ENCODE results near the gene PAEP. TPM values are rescaled to one million over a fixed set of nuclear protein-coding genes. Genes with fewer than 3 reads are reported as not detected.

The PAEP gene
- total RNA-seq, 1 donor from 2014 or later, result not detected

- no peak overlapping the region for H3K4me3 Mint-ChIP-seq
- no peaks in the 10 kb centered on the region for H3K9me3 Mint-ChIP-seq
- no peak for DNase-seq (ENCODE audit: low spot score)
Measured at GRCh38 chr9:135606885-135607259, 45.3 kb downstream of the PAEP start.

DNA sequence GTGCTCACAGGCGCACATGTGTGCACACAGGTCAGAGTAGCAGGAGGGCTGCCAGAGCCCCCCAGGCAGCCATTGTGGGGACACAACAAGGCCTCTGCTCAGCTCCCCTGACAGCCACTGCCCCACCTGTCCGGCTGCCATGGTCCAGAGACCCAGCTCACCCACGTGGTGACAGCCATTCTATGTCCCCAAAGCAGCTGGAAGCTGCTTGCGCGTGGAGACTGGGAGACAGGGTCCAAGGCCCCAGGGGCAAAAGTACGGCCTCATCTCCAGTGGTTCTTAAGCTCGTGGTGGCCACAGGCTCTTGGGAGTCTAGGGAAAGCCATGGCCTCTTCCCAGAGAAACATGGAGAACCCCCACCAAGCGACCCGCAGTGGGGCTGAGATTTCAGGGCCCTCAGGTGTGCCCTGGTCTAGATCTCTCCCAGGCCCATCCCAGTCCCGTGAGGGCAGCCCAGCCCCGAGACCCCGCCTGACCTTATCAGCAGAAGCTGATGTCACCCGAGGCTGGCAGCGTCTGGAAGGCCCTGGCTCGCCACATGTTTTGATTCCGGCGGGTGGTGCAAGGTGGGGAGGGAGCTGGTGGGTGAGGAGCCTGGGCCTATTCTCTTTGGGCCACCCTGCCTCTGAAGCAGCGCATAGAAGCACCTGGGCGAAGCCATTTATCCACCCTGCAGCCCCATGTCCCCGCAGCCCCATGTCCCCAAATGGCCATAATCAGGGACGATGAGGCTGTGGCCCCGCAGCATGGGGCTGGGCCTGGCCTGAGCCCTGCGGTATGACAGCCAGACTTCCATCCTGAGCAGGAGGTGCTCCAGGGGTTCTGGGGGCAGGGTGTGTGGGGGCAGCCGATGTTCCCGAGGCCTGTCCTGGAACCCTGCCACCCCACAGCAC is 46.1 kb downstream of the PAEP start:
- no peaks in the 10 kb centered on the region for H3K4me1 Mint-ChIP-seq (ENCODE audit: low read depth)
- H3K4me3 Mint-ChIP-seq, result no peak overlapping the region
- intact Hi-C loops (cut with micrococcal nuclease), result loop anchor here (10.0 kb wide), 1 partner anchor 357 kb away; the partner anchor contains the start of gene UBAC1
- H3K36me3 Mint-ChIP-seq (ENCODE audit: low read depth), result no peaks in the 10 kb centered on the region
- no peaks in the 10 kb centered on the region for H3K27me3 Mint-ChIP-seq (ENCODE audit: insufficient read depth)
- H3K9me3 Mint-ChIP-seq, result no peaks in the 10 kb centered on the region
- no peak overlapping the region for H3K27ac Mint-ChIP-seq
- no peak for DNase-seq (ENCODE audit: low spot score)

More at GRCh38 chr9:135606885-135607259, 45.3 kb downstream of the PAEP start:
- intact Hi-C loops (cut with micrococcal nuclease), result loop anchor here (10.0 kb wide), 1 partner anchor 358 kb away; the partner anchor contains the start of gene UBAC1
- H3K4me1 Mint-ChIP-seq (ENCODE audit: low read depth), result no peaks in the 10 kb centered on the region
- H3K27ac Mint-ChIP-seq, result no peak overlapping the region
- H3K27me3 Mint-ChIP-seq (ENCODE audit: insufficient read depth), result no peaks in the 10 kb centered on the region
- H3K36me3 Mint-ChIP-seq (ENCODE audit: low read depth), result no peaks in the 10 kb centered on the region

DNA sequence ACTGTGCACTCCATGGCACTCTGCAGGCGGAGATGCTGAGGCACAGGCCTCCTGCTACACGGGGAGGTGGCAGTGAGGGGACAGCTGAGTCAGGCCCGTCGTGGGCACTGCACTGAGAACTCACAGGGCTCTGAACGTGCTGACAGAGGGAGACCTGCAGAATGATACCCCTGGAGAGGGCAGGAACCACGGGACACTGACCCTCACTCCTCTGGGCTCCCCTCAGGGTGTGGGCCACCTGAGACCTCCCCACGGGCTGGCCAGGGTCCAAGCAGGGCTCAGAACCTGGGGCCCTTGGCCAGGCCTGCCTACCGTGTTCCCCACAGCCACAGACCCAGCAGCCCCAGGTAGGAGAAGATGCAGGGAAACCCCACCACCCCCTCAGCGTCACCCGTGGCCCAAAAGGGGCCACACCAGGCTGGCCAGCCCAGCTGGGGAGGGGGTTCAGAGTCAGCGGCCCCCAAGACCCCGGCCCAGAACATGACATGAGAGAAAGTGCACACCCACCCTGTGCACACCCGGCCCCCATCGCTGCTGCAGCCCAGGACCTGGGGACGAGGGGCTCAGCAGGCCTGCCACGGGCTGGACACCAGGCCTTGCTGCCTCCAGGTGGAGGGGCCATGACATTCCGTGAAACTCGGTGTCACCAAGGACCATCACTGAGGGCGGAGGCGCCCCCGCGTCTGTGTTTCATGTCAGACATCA is 46.9 kb downstream of the PAEP start:
- Mint-ChIP-seq H3K27me3 (ENCODE audit: insufficient read depth) (no peaks in the 10 kb centered on the region), H3K36me3 (ENCODE audit: low read depth) (no peaks in the 10 kb centered on the region), H3K4me3 (no peak overlapping the region), H3K4me1 (ENCODE audit: low read depth) (no peaks in the 10 kb centered on the region), H3K9me3 (no peaks in the 10 kb centered on the region), H3K27ac (no peak overlapping the region)
- no peak for DNase-seq (ENCODE audit: low spot score)
- intact Hi-C loops (cut with micrococcal nuclease), result loop anchor here (10.0 kb wide), 1 partner anchor 356 kb away; the partner anchor contains the start of gene UBAC1

DNA sequence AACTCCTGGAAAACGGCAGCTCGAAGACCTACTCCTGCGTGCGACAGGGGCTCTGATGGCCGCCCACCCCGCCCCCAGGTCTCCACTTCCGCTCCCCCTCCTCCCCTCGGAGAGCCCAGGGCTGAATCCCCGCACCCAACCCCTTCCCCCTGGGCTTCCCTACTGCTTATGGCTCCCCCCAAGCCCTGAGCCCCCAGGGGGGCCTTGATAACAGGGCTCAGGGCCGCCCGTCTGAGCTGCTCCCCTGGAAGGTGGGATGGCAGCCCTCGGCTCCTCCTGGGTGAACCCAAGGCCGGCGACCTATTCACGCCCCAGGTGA is 47.4 kb downstream of the PAEP start:
- Mint-ChIP-seq H3K4me1 (ENCODE audit: low read depth) (no peaks in the 10 kb centered on the region), H3K36me3 (ENCODE audit: low read depth) (no peaks in the 10 kb centered on the region), H3K9me3 (no peaks in the 10 kb centered on the region), H3K27me3 (ENCODE audit: insufficient read depth) (no peaks in the 10 kb centered on the region), H3K4me3 (no peak overlapping the region), H3K27ac (no peak overlapping the region)
- DNase-seq (ENCODE audit: low spot score), result no peak
- intact Hi-C loops (cut with micrococcal nuclease), result loop anchor here (10.0 kb wide), 1 partner anchor 356 kb away; the partner anchor contains the start of gene UBAC1

GRCh38 chr9:135609366-135609955 is 47.9 kb downstream of the PAEP start:
- no peak overlapping the region for H3K4me3 Mint-ChIP-seq
- intact Hi-C loops (cut with micrococcal nuclease), result loop anchor here (10.0 kb wide), 1 partner anchor 355 kb away; the partner anchor contains the start of gene UBAC1
- H3K27ac Mint-ChIP-seq, result no peak overlapping the region
- H3K36me3 Mint-ChIP-seq (ENCODE audit: low read depth), result no peaks in the 10 kb centered on the region
- no peaks in the 10 kb centered on the region for H3K9me3 Mint-ChIP-seq
- H3K4me1 Mint-ChIP-seq (ENCODE audit: low read depth), result no peaks in the 10 kb centered on the region
- DNase-seq (ENCODE audit: low spot score), result no peak
- H3K27me3 Mint-ChIP-seq (ENCODE audit: insufficient read depth), result no peaks in the 10 kb centered on the region

DNA sequence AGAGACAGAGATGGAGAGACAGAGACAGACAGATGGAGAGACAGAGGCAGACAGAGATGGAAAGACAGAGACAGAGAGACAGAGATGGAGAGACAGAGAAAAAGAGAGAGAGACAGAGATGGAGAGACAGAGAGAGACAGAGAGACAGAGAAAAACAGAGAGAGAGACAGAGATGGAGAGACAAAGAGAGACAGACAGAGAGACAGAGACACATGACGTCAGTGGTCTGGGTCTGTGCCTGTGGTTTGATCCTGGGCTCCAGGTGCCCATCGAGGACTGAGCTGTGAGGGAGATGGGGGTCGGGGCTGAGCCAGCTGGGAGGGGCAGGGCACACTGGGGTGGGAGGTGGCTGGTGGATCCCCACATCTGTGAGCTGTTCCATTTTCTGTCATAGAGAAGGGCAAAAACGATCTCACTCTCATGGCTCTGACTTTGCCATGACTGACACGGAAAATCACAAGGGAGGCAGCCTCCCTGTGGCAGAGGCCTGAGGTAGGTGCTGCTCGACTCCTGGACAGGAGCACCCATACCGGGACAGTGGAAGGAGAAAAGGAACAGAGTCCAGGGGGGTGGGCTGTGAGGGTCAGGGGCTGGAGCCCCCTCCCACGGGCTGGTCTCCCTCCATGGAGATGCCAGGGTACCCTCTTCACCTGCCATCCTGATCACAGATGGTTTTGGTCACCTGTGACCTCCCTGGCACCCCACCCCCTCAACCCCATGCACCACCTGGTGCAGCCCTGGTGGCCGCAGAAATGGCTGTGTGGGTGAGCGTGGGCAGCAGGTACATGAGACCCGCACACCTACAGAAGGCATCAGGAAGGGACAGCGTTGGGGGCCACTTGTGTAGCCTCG is 49.0 kb downstream of the PAEP start:
- DNase-seq (ENCODE audit: low spot score), result no peak
- Mint-ChIP-seq H3K27ac (no peak overlapping the region), H3K4me1 (ENCODE audit: low read depth) (no peaks in the 10 kb centered on the region), H3K36me3 (ENCODE audit: low read depth) (no peaks in the 10 kb centered on the region), H3K27me3 (ENCODE audit: insufficient read depth) (no peaks in the 10 kb centered on the region), H3K9me3 (no peaks in the 10 kb centered on the region), H3K4me3 (no peak overlapping the region)
- intact Hi-C loops (cut with micrococcal nuclease), result no loop called here

DNA sequence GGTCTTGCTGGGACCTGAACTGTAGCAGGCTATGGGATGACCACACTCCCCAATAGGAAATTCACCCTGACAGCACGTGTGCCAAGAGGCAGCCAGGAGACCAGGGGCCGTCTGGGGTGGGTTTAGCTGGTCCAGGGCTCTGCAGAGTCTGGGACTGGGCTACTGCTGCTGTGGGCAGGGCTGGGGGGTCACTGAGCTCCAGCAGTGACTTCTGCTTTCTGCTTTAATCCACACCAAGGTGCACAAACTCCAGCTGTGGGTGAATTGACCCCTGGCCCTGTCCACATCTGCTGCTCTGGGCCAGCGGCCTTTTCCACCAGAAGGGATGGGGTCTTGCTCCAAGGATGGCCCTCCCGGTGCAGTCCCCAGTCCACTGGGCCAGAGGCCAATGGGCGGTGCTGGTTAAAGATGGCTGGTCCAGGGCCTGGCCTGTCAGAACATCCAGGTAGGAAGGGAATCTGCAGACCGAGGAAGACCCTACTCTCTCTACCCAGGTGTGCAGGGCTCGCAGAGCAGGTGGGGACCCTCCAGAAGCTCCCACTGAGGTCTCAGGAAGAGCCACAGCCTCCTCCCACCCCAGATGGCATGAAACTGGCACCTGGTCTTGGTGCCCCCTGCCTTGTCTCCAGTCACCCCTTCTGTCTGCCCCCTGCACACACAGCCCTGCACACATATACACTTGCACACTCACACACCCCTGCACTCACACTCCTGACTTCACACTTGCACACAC is 49.8 kb downstream of the PAEP start:
- Mint-ChIP-seq H3K4me3 (no peak overlapping the region), H3K27ac (no peak overlapping the region), H3K4me1 (ENCODE audit: low read depth) (no peaks in the 10 kb centered on the region), H3K9me3 (no peaks in the 10 kb centered on the region), H3K36me3 (ENCODE audit: low read depth) (no peaks in the 10 kb centered on the region), H3K27me3 (ENCODE audit: insufficient read depth) (no peaks in the 10 kb centered on the region)
- no peak for DNase-seq (ENCODE audit: low spot score)
- intact Hi-C loops (cut with micrococcal nuclease), result no loop called here

DNA sequence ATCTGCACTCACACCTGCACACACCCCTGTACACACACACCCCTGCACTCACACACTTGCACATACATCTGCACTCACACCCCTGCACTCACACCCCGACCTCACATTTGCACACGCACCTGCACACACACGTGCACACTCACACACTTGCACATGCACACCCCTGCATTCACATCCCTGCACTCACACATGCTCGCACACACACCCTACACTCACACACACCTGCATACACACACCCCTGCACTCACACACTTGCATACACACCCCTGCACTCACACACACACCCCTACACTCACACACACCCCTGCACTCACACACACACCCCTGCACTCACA is 50.3 kb downstream of the PAEP start:
- Mint-ChIP-seq H3K9me3 (no peaks in the 10 kb centered on the region), H3K27ac (no peak overlapping the region), H3K36me3 (ENCODE audit: low read depth) (no peaks in the 10 kb centered on the region), H3K4me1 (ENCODE audit: low read depth) (no peaks in the 10 kb centered on the region), H3K4me3 (no peak overlapping the region), H3K27me3 (ENCODE audit: insufficient read depth) (no peaks in the 10 kb centered on the region)
- no peak for DNase-seq (ENCODE audit: low spot score)
- intact Hi-C loops (cut with micrococcal nuclease), result no loop called here

DNA sequence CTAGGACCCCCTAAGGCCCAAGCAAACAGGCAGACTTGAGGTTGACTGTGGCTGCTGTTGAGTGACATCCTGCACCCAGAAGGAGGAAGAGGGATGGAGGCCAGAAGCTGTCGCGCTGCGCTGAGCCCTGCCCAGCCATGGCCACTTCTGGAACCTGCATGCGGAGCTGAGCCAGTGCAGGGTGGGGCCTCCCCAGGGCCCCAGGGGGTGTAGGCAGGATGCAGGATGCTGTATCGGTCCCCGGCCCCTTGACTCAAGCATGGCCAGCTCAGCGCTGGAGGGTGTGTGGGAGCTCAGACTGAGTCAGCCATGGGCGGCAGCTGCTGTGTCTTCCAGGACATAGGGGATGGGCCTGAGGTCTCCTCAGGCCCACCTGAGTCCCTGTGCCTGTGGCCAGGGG is 50.9 kb downstream of the PAEP start:
- intact Hi-C loops (cut with micrococcal nuclease), result no loop called here
- H3K4me1 Mint-ChIP-seq (ENCODE audit: low read depth), result no peaks in the 10 kb centered on the region
- H3K4me3 Mint-ChIP-seq, result no peak overlapping the region
- H3K27me3 Mint-ChIP-seq (ENCODE audit: insufficient read depth), result no peaks in the 10 kb centered on the region
- DNase-seq (ENCODE audit: low spot score), result no peak
- H3K27ac Mint-ChIP-seq, result no peak overlapping the region
- no peaks in the 10 kb centered on the region for H3K36me3 Mint-ChIP-seq (ENCODE audit: low read depth)
- no peaks in the 10 kb centered on the region for H3K9me3 Mint-ChIP-seq

DNA sequence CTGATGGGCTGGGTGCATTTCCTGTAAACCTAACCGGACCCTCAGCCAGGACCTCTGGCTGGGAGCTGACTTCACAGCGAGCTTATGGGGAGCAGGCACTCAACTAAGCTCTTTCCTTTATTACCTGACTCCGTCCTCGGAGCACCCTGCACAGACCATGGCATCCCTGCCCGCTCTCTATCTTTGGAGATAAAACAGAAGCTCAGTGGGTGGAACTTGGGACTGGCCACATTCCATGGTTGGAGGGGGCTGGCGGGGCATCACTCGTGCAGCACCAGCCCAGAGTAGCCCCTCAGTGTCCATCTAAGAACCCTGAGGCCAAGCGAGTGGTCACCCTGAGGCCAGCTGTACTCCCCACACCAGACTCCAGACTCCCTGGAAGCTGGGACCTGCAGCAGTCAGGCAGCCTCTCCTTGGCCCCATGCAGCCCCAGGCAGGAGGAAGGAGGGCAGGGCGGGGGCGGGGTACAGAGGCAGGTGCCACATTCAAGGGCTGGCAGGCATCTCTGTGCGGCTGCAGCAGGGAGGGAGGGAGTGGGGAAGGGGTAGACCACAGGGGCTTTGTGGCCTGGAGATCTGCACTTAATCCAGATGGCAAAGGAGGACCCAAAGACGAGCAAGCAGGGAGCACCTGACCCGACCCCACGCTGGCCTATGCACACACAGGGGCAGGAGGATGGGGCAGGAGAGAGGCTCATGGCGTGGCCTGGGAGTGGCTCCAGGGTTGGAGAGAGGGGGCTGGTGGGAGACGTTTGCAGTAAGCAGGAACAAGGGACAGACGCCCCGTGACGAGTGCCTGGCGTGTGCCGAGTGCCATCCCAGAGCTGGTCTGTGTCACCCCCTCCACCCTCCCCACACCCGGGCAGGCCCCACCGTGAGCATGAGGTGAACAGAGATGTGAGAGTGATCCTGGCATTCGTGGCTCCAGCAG is 51.7 kb downstream of the PAEP start:
- DNase-seq (ENCODE audit: low spot score), result no peak
- H3K36me3 Mint-ChIP-seq (ENCODE audit: low read depth), result no peaks in the 10 kb centered on the region
- intact Hi-C loops (cut with micrococcal nuclease), result no loop called here
- no peaks in the 10 kb centered on the region for H3K4me1 Mint-ChIP-seq (ENCODE audit: low read depth)
- H3K27me3 Mint-ChIP-seq (ENCODE audit: insufficient read depth), result no peaks in the 10 kb centered on the region
- no peak overlapping the region for H3K4me3 Mint-ChIP-seq
- H3K9me3 Mint-ChIP-seq, result no peaks in the 10 kb centered on the region
- no peak overlapping the region for H3K27ac Mint-ChIP-seq

GRCh38 chr9:135613946-135614805 is 52.6 kb downstream of the PAEP start:
- no peaks in the 10 kb centered on the region for H3K4me1 Mint-ChIP-seq (ENCODE audit: low read depth)
- intact Hi-C loops (cut with micrococcal nuclease), result no loop called here
- H3K36me3 Mint-ChIP-seq (ENCODE audit: low read depth), result no peaks in the 10 kb centered on the region
- H3K9me3 Mint-ChIP-seq, result no peaks in the 10 kb centered on the region
- no peak overlapping the region for H3K4me3 Mint-ChIP-seq
- no peaks in the 10 kb centered on the region for H3K27me3 Mint-ChIP-seq (ENCODE audit: insufficient read depth)
- no peak for DNase-seq (ENCODE audit: low spot score)
- no peak overlapping the region for H3K27ac Mint-ChIP-seq

All from activated T-helper 1 cell treated with anti-CD3 and anti-CD28 coated beads, Interleukin-12 subunit alpha, Interleukin-12 subunit beta, Interleukin-2, Interleukin-4 antibody, amounts not matched to agents 30 ng/mL and 10 ng/mL and 1 ng/mL, durations not matched to agents 14 hours and 24 hours and 36 hours (primary cell).